Cardiac muscle cell (in vitro differentiated cells and primary cell): ENCODE results near the gene ARHGAP6. TPM values are rescaled to one million over a fixed set of nuclear protein-coding genes. Genes with fewer than 3 reads are reported as not detected.
A peak's percentile ranks its signal among the peaks of the same experiment; 100 is the strongest.

Experiments
- DNase-seq, 2 donors: peaks; one replicate each; pipeline versions ENCODE4 v3.0.0 to v3.0.0-alpha.2; 2010 to 2017; ENCODE audit warnings: low read depth in 1 of 2, low spot score in 1 of 2
- H3K27ac ChIP-seq: fragments of 200-600 bp; sonication (generic); 2 replicates; pipeline ENCODE4 v1.5.1; 2016
- H3K27me3 ChIP-seq: fragments of 200-600 bp; sonication (generic); 2 replicates; pipeline ENCODE4 v1.6.0; 2016; ENCODE audit warnings: control low read depth
- H3K36me3 ChIP-seq: fragments of 200-600 bp; sonication (generic); 2 replicates; pipeline ENCODE4 v1.5.1; 2016; ENCODE audit warnings: control low read depth
- H3K4me1 ChIP-seq: fragments of 200-600 bp; sonication (generic); 2 replicates; pipeline ENCODE4 v1.8.1; 2017; ENCODE audit warnings: low read depth, mild to moderate bottlenecking, mixed run types
- H3K4me3 ChIP-seq: fragments of 200-600 bp; sonication (generic); 2 replicates; pipeline ENCODE4 v1.5.1; 2016; ENCODE audit warnings: mild to moderate bottlenecking
- H3K9me3 ChIP-seq: fragments of 200-600 bp; sonication (generic); 2 replicates; pipeline ENCODE4 v1.5.1; 2017; ENCODE audit warnings: low read depth, mild to moderate bottlenecking, control low read depth
- polyA plus RNA-seq: library from polyadenylated mRNA; unstranded; fragments of >200 nt; fragmentation: Nextera tagmentation; extraction: Ambion mirVana; gene quantifications from 2 replicates; pipeline ENCODE4 v1.2.1, GENCODE V29; 2016
- total RNA-seq: library from RNA; depleted of rRNA; stranded (reverse); fragments of >200 nt; gene quantifications from 2 replicates; pipeline ENCODE4 v1.2.3, GENCODE V29; 2016
- TF ChIP-seq, protein P1 (sequence below): IDR thresholded peaks from 2 replicates; pipeline ENCODE4 v1.5.1; 2012; ENCODE audit warnings: low read depth, mild to moderate bottlenecking, low read length

ARHGAP6 gene
- total and polyA plus RNA-seq, 2 experiments from 2014 or later, result 10.5 to 45.0 TPM

DNA sequence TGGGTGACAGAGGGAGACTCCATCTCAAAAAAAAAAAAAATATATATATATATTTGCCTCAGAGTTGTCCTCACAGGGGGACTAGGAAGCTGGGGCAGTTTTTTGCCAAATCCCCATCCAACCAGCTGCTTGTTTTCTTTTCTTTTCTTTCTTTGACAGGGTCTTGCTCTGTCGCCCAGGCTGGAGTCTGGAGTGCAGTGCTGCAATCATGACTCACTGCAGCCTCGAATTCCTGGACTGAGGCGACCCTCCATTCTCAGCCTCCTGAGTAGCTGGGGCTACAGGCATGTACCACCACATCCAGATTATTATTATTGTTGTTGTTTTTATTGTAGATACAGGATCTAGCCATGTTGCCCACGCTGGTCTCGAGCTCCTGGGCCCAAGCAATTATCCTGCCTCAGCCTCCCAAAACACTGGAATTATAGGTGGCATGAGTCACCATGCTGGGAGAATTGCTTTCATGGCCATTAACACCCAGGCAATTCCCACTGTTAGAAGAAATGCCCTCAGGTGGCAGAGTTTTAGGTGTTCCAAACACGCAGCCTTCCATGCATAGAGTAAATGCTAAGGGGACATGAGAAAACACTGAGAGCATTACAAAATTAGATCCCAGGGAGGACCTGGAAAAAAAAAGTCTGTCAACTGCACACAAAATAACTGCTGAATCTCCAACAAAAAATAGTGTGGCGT is 98.0 kb downstream of the ARHGAP6 start:
- Histone ChIP-seq H3K4me1 (peaks cover 15% of the 10 kb centered on the region), H3K9me3 (no peaks in the 10 kb centered on the region), H3K27ac (no peak overlapping the region), H3K4me3 (no peak overlapping the region), H3K27me3 (no peaks in the 10 kb centered on the region), H3K36me3 (no peaks in the 10 kb centered on the region)
- DNase-seq, result no peak
- TF ChIP-seq, protein P1, sequence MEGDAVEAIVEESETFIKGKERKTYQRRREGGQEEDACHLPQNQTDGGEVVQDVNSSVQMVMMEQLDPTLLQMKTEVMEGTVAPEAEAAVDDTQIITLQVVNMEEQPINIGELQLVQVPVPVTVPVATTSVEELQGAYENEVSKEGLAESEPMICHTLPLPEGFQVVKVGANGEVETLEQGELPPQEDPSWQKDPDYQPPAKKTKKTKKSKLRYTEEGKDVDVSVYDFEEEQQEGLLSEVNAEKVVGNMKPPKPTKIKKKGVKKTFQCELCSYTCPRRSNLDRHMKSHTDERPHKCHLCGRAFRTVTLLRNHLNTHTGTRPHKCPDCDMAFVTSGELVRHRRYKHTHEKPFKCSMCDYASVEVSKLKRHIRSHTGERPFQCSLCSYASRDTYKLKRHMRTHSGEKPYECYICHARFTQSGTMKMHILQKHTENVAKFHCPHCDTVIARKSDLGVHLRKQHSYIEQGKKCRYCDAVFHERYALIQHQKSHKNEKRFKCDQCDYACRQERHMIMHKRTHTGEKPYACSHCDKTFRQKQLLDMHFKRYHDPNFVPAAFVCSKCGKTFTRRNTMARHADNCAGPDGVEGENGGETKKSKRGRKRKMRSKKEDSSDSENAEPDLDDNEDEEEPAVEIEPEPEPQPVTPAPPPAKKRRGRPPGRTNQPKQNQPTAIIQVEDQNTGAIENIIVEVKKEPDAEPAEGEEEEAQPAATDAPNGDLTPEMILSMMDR, result no peak

DNA sequence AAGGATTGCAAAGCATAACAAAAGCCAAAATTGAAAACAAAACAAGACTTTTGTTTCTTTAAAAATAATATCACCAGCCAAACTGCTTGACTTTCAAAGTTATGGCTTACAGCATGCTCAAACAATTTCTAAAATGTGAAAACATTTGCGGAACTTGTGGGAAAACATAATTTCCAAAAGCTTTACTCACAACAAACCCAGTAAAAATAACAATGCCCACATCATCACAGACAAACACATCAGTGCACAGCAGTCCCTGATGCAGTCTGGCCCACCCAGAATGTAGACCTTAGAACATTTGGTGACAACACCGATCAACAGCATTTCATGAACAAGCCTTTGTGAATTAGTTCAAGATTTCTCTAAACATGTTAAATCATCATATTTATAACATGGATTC is 98.9 kb downstream of the ARHGAP6 start:
- no peak for DNase-seq
- H3K4me1 ChIP-seq, result peaks cover 23% of the 10 kb centered on the region
- H3K27me3 ChIP-seq, result no peaks in the 10 kb centered on the region

DNA sequence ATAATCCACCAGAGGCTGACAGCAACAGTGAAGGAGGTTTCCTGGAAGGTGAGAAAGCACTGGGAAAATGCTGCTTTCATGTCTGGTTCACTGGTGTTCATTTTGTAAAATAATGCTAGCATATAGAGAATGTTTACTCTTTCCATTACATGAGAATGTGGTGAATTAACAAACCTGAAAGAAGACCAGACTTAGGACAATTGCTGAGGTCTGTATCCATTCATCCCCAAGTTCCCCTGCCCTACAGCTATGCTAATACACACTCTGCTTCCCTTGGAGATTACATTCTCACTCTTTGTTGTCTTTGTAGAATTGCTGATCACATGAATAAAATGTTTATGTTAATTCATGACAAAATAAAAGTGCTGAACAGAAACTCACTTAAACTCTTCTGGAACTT is 99.5 kb downstream of the ARHGAP6 start:
- no peak for DNase-seq
- Histone ChIP-seq H3K9me3 (no peaks in the 10 kb centered on the region), H3K27me3 (no peaks in the 10 kb centered on the region)

More for the DNA sequence above, 98.9 kb downstream of the ARHGAP6 start:
- Histone ChIP-seq H3K27ac (no peak overlapping the region), H3K4me3 (no peak overlapping the region), H3K36me3 (no peaks in the 10 kb centered on the region), H3K9me3 (no peaks in the 10 kb centered on the region)
- TF ChIP-seq, protein P1, result no peak

DNA sequence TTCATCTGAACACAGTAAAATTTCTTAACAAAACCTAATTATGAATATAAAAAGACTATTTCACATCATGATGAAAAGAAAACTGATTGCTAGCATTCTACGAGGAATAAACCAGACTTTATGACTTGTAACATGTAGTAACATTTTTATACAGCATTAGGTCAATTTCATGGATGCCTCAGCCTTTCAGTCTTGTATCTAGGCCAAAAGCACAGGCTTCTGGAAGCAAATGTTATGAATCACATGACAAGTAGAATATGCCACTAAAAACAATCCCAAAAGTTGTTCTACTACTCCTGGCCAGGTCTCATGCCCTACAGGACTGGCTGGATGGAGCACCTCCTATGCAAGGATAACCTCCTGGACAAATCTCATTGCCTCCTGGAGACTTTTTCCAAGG is 101.2 kb downstream of the ARHGAP6 start:
- TF ChIP-seq, protein P1, result no peak
- H3K9me3 ChIP-seq, result no peaks in the 10 kb centered on the region
- H3K27me3 ChIP-seq, result no peaks in the 10 kb centered on the region
- H3K27ac ChIP-seq, result no peak overlapping the region
- peaks cover 32% of the 10 kb centered on the region for H3K4me1 ChIP-seq
- no peak for DNase-seq
- no peak overlapping the region for H3K4me3 ChIP-seq
- no peaks in the 10 kb centered on the region for H3K36me3 ChIP-seq

More for the DNA sequence above, 99.5 kb downstream of the ARHGAP6 start:
- Histone ChIP-seq H3K36me3 (no peaks in the 10 kb centered on the region), H3K27ac (no peak overlapping the region), H3K4me1 (peaks cover 25% of the 10 kb centered on the region), H3K4me3 (no peak overlapping the region)
- TF ChIP-seq, protein P1, result no peak

DNA sequence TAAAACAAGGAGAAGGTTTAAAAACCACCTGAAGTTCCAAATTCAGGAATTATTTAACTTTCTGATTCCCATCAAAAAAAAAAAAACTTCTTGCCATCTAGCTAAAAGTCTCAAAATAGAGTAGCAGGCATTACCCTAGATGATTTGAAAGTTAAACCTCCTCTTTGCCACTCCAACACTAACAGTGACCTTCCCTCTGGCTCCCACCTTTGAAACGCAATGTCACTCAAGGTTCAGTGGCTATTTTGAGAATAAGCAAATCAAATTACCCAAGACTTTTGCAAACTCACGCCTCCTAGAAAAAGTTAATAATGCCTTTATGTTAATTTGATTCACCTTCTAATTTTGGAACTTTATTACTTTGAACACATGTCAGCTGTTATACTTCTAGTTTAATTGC is 103.2 kb downstream of the ARHGAP6 start:
- DNase-seq, result no peak
- TF ChIP-seq, protein P1, result no peak
- no peaks in the 10 kb centered on the region for H3K27me3 ChIP-seq
- no peak overlapping the region for H3K4me3 ChIP-seq
- H3K4me1 ChIP-seq, result peaks cover 32% of the 10 kb centered on the region
- H3K27ac ChIP-seq, result peak overlapping the region; percentile 40
- H3K36me3 ChIP-seq, result no peaks in the 10 kb centered on the region
- no peaks in the 10 kb centered on the region for H3K9me3 ChIP-seq
